Peyer's patch (tissue), 4 donors: ENCODE measurements around the gene RASA1.

Experiments
- POLR2A ChIP-seq, 2 donors: fragments of 450-650 bp; IDR thresholded peaks; one replicate each; pipeline ENCODE4 v1.5.1; 2017; ENCODE audit warnings: antibody characterized with exemption in 2 of 2, mild to moderate bottlenecking in 2 of 2, moderate library complexity in 2 of 2
- TF ChIP-seq, protein P1 (sequence below), 6 experiments: fragments of 450-650 bp in 4 of 6; fragments of 200-600 bp in 2 of 6; sonication (generic) in 1 of 6; IDR thresholded peaks; one replicate each; pipeline ENCODE4 v1.5.1; 2017 to 2019; ENCODE audit warnings: antibody characterized with exemption in 6 of 6, mild to moderate bottlenecking in 3 of 6, moderate library complexity in 1 of 6

DNA sequence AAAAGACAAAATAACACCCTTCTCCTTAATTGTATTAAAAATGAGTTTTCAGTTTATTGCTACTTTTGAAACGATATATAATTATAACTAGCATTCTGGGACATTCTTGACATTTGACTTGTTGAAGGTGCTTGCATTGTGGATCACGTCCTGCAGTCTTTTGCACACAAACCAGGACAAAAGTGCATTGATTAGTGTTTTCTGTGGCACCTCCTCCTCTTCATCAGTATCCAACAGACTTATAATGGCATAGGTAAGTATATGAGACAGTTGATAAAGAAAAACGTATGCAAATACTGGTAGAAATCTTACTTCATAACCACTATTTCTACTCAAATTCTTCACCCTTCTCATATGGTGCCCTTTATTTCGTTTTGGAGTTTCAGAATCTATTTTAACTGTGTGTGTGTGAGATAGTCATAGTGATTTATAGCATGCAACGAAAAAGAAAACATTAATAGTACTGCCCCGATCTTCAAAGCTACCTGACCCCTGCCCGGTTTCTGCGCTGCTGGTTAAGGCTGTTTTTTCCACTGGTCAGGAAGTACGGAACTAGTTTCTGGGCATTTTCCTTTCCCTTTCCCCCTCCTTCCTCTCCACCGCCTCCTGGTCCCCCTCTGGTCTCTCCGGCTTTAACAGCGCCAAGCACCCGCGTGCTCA lies 639 bp upstream of the RASA1 start:
- TF ChIP-seq, protein P1, sequence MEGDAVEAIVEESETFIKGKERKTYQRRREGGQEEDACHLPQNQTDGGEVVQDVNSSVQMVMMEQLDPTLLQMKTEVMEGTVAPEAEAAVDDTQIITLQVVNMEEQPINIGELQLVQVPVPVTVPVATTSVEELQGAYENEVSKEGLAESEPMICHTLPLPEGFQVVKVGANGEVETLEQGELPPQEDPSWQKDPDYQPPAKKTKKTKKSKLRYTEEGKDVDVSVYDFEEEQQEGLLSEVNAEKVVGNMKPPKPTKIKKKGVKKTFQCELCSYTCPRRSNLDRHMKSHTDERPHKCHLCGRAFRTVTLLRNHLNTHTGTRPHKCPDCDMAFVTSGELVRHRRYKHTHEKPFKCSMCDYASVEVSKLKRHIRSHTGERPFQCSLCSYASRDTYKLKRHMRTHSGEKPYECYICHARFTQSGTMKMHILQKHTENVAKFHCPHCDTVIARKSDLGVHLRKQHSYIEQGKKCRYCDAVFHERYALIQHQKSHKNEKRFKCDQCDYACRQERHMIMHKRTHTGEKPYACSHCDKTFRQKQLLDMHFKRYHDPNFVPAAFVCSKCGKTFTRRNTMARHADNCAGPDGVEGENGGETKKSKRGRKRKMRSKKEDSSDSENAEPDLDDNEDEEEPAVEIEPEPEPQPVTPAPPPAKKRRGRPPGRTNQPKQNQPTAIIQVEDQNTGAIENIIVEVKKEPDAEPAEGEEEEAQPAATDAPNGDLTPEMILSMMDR (IDR thresholded peaks at IDR 0.05) = no peak
- no peak for TF ChIP-seq POLR2A (IDR thresholded peaks at IDR 0.05)
